ENCODE results near the gene RPL10.

The RPL10 gene

GRCh38 chrX:154401918-154402621 lies 3.9 kb downstream of the RPL10 start:
- no peak for DNase-seq

- DNase-seq = no peak
Observed at GRCh38 chrX:154402622-154403127, 4.5 kb downstream of the RPL10 start.

- no peak for DNase-seq
Observed at GRCh38 chrX:154403192-154403591, 5.0 kb downstream of the RPL10 start.

- DNase-seq = no peak
Observed at GRCh38 chrX:154403858-154404257, 5.7 kb downstream of the RPL10 start.

GRCh38 chrX:154404625-154405192 lies 6.5 kb downstream of the RPL10 start:
- DNase-seq = no peak

GRCh38 chrX:154408659-154409221 lies 10.6 kb downstream of the RPL10 start:
- no peak for DNase-seq

GRCh38 chrX:154409222-154409871 lies 11.2 kb downstream of the RPL10 start, which contains the start of gene DNASE1L1:
TSS of gene DNASE1L1 (minus strand) at chrX:154409254. CDS start at chrX:154405568, 3,686 bp downstream.
- no peak for DNase-seq

- DNase-seq = peak; percentile 78
Observed at GRCh38 chrX:154411981-154412340, 13.8 kb downstream of the RPL10 start.

GRCh38 chrX:154412468-154412867 lies 14.3 kb downstream of the RPL10 start:
- DNase-seq = peak; percentile 39

GRCh38 chrX:154413142-154413541 lies 15.0 kb downstream of the RPL10 start:
- no peak for DNase-seq

GRCh38 chrX:154417157-154417556 lies 19.0 kb downstream of the RPL10 start:
- no peak for DNase-seq

GRCh38 chrX:154419189-154419588 lies 21.0 kb downstream of the RPL10 start:
- no peak for DNase-seq

- no peak for DNase-seq
Observed at GRCh38 chrX:154419688-154420401, 21.7 kb downstream of the RPL10 start.

GRCh38 chrX:154420402-154420756 lies 22.2 kb downstream of the RPL10 start:
- no peak for DNase-seq

- DNase-seq = no peak
Observed at GRCh38 chrX:154426916-154427770, 29.0 kb downstream of the RPL10 start.

GRCh38 chrX:154428176-154429171 lies 30.3 kb downstream of the RPL10 start, which contains the start of gene ATP6AP1:
TSS of gene ATP6AP1 (plus strand) at chrX:154428677. CDS start at chrX:154428693, 16 bp downstream.
- peak; percentile 92 for DNase-seq

- DNase-seq = no peak
Observed at GRCh38 chrX:154429711-154430110, 31.5 kb downstream of the RPL10 start.

- DNase-seq = no peak
Observed at GRCh38 chrX:154430479-154430878, 32.3 kb downstream of the RPL10 start.

GRCh38 chrX:154430916-154431315 lies 32.7 kb downstream of the RPL10 start:
- no peak for DNase-seq

GRCh38 chrX:154431341-154431740 lies 33.2 kb downstream of the RPL10 start:
- no peak for DNase-seq

GRCh38 chrX:154432210-154432609 lies 34.0 kb downstream of the RPL10 start:
- DNase-seq = no peak
